Transverse colon (tissue), 4 donors: Measurements from ENCODE around the gene MRPL41. TPM values are rescaled to one million over a fixed set of nuclear protein-coding genes. Genes with fewer than 3 reads are reported as not detected.
"Not testable (repeated sequence)": the region's sequence is repeated elsewhere in the genome, so short reads cannot be mapped to it uniquely, and the experiment has no call there.

Experiments
- DNase-seq: peaks from one replicate; pipeline ENCODE4 v3.0.0-alpha.2; 2019
- H3K27ac ChIP-seq, 4 donors: fragments of 200-600 bp; sonication (generic); 2 replicates each; pipeline ENCODE4 v1.5.1; 2016 to 2018; ENCODE audit warnings: inconsistent platforms in 4 of 4
- H3K27me3 ChIP-seq: fragments of 200-600 bp; sonication (generic); 2 replicates; pipeline ENCODE4 v1.5.1; 2017; ENCODE audit warnings: inconsistent platforms
- H3K36me3 ChIP-seq, 4 donors: fragments of 200-600 bp; sonication (generic); 2 replicates each; pipeline ENCODE4 v1.5.1; 2017 to 2019; ENCODE audit warnings: inconsistent platforms in 4 of 4
- H3K4me1 ChIP-seq, 4 donors: fragments of 200-600 bp; sonication (generic); 2 replicates each; pipeline ENCODE4 v1.5.1; 2017 to 2020; ENCODE audit warnings: inconsistent platforms in 4 of 4
- H3K4me3 ChIP-seq, 4 donors: fragments of 200-600 bp; sonication (generic); 1 replicate in 1 of 4; 2 replicates in 3 of 4; pipeline versions ENCODE4 v1.5.1 to v1.6.1; 2017 to 2019; ENCODE audit warnings: inconsistent platforms in 4 of 4
- H3K9me3 ChIP-seq, 2 donors: fragments of 200-600 bp; sonication (generic); 2 replicates each; pipeline ENCODE4 v1.5.1; 2017 to 2019; ENCODE audit warnings: inconsistent platforms in 2 of 2
- CTCF ChIP-seq, 5 experiments: fragments of 200-600 bp in 3 of 5; fragments of 450-650 bp in 2 of 5; sonication (generic) in 3 of 5; IDR thresholded peaks; 1 replicate in 2 of 5; 2 replicates in 3 of 5; pipeline ENCODE4 v1.5.1; 2016 to 2017; ENCODE audit warnings: antibody characterized with exemption in 5 of 5, inconsistent platforms in 3 of 5, mild to moderate bottlenecking in 2 of 5, moderate library complexity in 1 of 5
- EP300 ChIP-seq: sonication (generic); formaldehyde crosslinking; IDR thresholded peaks from one replicate; pipeline ENCODE4 v1.6.1; 2017; ENCODE audit warnings: antibody characterized with exemption, low read depth
- POLR2A ChIP-seq: fragments of 450-650 bp; IDR thresholded peaks from one replicate; pipeline ENCODE4 v1.6.1; 2016; ENCODE audit warnings: antibody characterized with exemption, mild to moderate bottlenecking, moderate library complexity
- POLR2AphosphoS5 ChIP-seq, 3 donors: sonication (generic); formaldehyde crosslinking; IDR thresholded peaks; one replicate each; pipeline ENCODE4 v1.6.1; 2016; ENCODE audit warnings: antibody characterized with exemption in 3 of 3
- WGBS, 2 donors: methylation state at CpG; one replicate each; pipeline ENCODE4 v1.1.5; 2018; ENCODE audit warnings: low coverage in 1 of 2; 5-methylcytosine and 5-hydroxymethylcytosine counted together
- in situ Hi-C, 4 donors: fragments of 200-750 bp; cut with MboI; loops; one replicate each; pipeline versions ENCODE4 v1.15.0 to v1.15.1; 2017; ENCODE audit warnings: low sequenced_read_pairs in 3 of 4, low pct_ligation_motif_present in 1 of 4, low pct_unique_long_range_greater_than_20kb in 1 of 4
- intact Hi-C: fragments of 100-400 bp; cut with DNase I; formaldehyde crosslinking; loops from one replicate; pipeline ENCODE4 v1.15.1; 2023; ENCODE audit warnings: low total_unique reads
- total RNA-seq, 4 donors: library from RNA; depleted of rRNA; stranded (reverse); fragments of >200 nt; gene quantifications; one replicate each; pipeline ENCODE4 v1.1.0, GENCODE V29; 2016

Gene MRPL41
- total RNA-seq, 4 donors from 2014 or later = 109 to 144 (median 119) TPM

GRCh38 chr9:137592767-137593166, 41.1 kb downstream of the MRPL41 start:
- Histone ChIP-seq H3K4me1 (peaks cover 6 to 20% (median 17%) of the 10 kb centered on the region in 4 donors), H3K36me3 (no peaks in the 10 kb centered on the region), H3K27me3 (no peaks in the 10 kb centered on the region), H3K4me3 (no peak overlapping the region), H3K9me3 (no peaks in the 10 kb centered on the region), H3K27ac (no peak overlapping the region)
- TF ChIP-seq POLR2AphosphoS5 (IDR thresholded peaks at IDR 0.05) (no peak), EP300 (no peak), POLR2A (no peak), CTCF (IDR thresholded peaks at IDR 0.05) (no peak)
- 75 to 95% methylated on average over 4 to 7 of the region's 7 CpGs for WGBS, 2 donors
- in situ Hi-C loops = no loop called here
- intact Hi-C loops = no loop called here
- DNase-seq = no peak

GRCh38 chr9:137593176-137593575, 41.5 kb downstream of the MRPL41 start:
- no peak overlapping the region for H3K27ac ChIP-seq
- H3K27me3 ChIP-seq = no peaks in the 10 kb centered on the region
- intact Hi-C loops (no loop called here), in situ Hi-C loops (no loop called here)
- H3K9me3 ChIP-seq = no peaks in the 10 kb centered on the region
- 74 to 79% methylated on average over 4 to 12 of the region's 12 CpGs for WGBS, 2 donors
- no peak overlapping the region for H3K4me3 ChIP-seq
- DNase-seq = no peak
- H3K36me3 ChIP-seq = no peaks in the 10 kb centered on the region
- TF ChIP-seq POLR2A (no peak), CTCF (IDR thresholded peaks at IDR 0.05) (no peak), EP300 (no peak), POLR2AphosphoS5 (IDR thresholded peaks at IDR 0.05) (no peak)
- peaks cover 6 to 20% (median 17%) of the 10 kb centered on the region in 4 donors for H3K4me1 ChIP-seq

- H3K9me3 ChIP-seq, H3K27ac ChIP-seq, H3K36me3 ChIP-seq, intact Hi-C loops, DNase-seq, in situ Hi-C loops, H3K4me3 ChIP-seq, H3K27me3 ChIP-seq, H3K4me1 ChIP-seq: not testable (repeated sequence)
- 95 to 97% methylated on average over 3 to 7 of the region's 7 CpGs for WGBS, 2 donors
Observed at GRCh38 chr9:137596577-137596976, 44.9 kb downstream of the MRPL41 start.

GRCh38 chr9:137598943-137599342, 47.3 kb downstream of the MRPL41 start:
- intact Hi-C loops (no loop called here), in situ Hi-C loops (no loop called here)
- Histone ChIP-seq H3K27me3 (no peaks in the 10 kb centered on the region), H3K4me3 (no peak overlapping the region), H3K9me3 (no peaks in the 10 kb centered on the region), H3K27ac (no peak overlapping the region), H3K4me1 (no peaks in the 10 kb centered on the region), H3K36me3 (no peaks in the 10 kb centered on the region)
- no peak for DNase-seq
- TF ChIP-seq CTCF (IDR thresholded peaks at IDR 0.05) (no peak), POLR2A (no peak), POLR2AphosphoS5 (IDR thresholded peaks at IDR 0.05) (no peak), EP300 (no peak)
- 74 to 78% methylated on average over 6 to 8 of the region's 8 CpGs for WGBS, 2 donors

Other genes starting within 250 kb of the MRPL41 start
- 100 to 1,000 TPM in 3 of 4 donors, 10 to 100 TPM in 1; 92.0 to 343 (median 134) TPM for gene NRARP, start 249.6 kb upstream of the MRPL41 start, total RNA-seq
- 100 to 1,000 TPM in 1 of 4 donors, 10 to 100 TPM in 3; 47.6 to 228 (median 74.2) TPM for gene EXD3, start 128.7 kb upstream of the MRPL41 start, total RNA-seq
- gene NOXA1, start 128.5 kb upstream of the MRPL41 start, total RNA-seq = 10 to 100 TPM; 19.7 to 53.9 (median 40.8) TPM
- 100 to 1,000 TPM in 1 of 4 donors, 10 to 100 TPM in 3; 20.7 to 109 (median 63.8) TPM for gene ENTPD8, start 110.5 kb upstream of the MRPL41 start, total RNA-seq
- 100 to 1,000 TPM in 1 of 4 donors, 10 to 100 TPM in 3; 44.6 to 130 (median 55.2) TPM for gene NSMF, start 92.5 kb upstream of the MRPL41 start, total RNA-seq
- 10 to 100 TPM; 16.0 to 95.4 (median 24.9) TPM for gene PNPLA7, start 1.5 kb upstream of the MRPL41 start, total RNA-seq
- gene DPH7, start 27.0 kb downstream of the MRPL41 start, total RNA-seq = 10 to 100 TPM; 28.8 to 53.5 (median 36.6) TPM
- 10 to 100 TPM in 2 of 4 donors, 1 to 10 TPM in 2; 6.7 to 11.5 (median 9.8) TPM for gene ZMYND19, start 38.6 kb downstream of the MRPL41 start, total RNA-seq
- gene ARRDC1, start 53.8 kb downstream of the MRPL41 start, total RNA-seq = 100 to 1,000 TPM; 132 to 560 (median 370) TPM
- gene EHMT1, start 67.1 kb downstream of the MRPL41 start, total RNA-seq = 100 to 1,000 TPM in 2 of 4 donors, 10 to 100 TPM in 2; 93.8 to 184 (median 139) TPM